ENCODE measurements around the gene IWS1.
"Not testable (repeated sequence)": the region's sequence is repeated elsewhere in the genome, so short reads cannot be mapped to it uniquely, and the experiment has no call there.

The IWS1 gene

DNA sequence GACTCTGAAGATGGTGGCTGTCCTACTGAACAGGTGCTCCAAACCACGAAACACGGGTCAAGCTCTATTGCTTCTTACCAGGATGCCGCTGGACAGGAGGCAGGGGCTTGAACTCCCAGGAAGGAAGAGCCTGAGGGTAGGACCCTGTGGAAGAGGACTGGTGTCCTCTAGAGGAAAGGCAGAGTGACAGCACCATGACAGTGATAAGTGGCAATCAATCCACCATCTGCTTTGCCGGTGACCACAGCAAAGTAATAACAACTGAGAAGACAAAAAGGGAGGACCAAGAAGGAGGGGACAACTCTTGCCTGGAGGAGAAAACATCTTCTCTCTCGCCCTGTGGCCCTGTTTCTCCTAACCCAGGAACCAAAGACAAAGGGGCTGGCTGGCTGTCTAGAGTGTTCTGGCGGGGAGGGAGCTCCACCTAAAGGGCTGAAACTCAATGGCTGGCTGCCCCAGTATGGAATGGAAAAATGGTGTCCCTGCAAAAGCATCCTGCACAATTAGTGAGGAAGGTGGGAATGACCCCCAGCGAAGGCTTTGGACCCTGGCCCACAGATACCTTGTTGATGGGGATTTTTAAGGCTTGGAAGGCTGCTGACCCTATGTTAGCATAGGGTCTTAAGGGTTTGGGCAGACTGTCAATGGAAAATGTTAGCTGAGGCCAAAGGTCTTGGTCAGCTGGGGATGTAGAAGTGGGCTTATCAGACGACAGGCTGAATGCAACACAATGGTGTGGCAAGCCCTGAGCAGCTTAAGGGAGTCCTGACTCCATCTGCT, 72.7 kb downstream of the IWS1 start:
- DNase-seq = no peak

DNA sequence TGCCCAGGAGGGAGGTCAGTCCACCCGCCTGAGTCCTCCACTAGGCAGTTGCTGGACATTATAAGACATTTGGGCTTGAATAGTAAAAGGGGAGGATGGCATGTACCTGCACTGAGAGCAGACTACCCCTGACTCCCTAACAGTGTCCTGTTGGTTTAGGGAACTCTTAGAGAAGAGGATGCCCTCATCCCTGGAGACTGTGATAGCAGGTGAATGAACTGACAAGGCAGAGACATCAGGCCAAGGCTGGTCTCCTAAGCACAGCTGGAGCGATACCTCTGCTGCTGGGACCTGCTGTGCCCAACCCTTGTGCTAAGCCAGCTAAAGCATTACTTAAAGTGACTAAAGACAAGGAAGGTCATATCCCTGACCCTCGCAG, 73.3 kb downstream of the IWS1 start:
- no peak for DNase-seq

DNA sequence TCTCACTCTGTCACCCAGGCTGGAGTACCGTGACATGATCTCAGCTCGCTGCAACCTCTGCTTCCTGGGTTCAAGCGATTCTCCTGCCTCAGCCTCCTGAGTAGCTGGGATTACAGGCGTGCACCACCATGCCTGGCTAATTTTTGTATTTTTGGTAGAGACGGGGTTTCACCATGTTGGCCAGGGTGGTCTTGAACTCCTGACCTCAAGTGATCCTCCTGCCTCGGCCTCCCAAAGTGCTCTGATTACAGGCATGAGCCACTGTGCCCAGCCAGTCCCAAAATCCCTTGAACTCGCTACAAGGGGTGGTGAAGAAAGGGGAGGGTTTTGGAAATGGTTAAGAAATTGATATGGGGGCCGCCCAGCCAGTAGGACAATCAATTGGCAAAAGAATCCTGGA, 73.9 kb downstream of the IWS1 start:
- not testable (repeated sequence) for DNase-seq

DNA sequence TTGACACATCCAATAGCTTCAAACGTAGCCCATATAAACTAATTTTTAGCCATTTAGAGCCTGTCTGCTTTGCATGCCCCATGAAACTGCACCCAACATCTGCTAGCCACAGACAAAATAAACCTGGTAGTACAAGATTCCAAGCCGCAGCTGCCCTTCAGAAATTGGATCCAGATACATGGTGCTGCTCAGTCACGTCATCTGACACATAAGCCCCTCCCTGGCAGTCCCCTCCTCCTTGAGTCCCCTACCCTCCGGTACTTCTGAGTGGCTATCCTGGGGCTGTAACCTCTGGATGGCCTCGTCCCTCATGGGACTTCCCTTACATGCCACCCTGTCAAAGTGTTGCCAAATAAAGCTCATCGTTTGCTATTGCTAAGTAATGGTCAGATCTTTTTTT, 74.3 kb downstream of the IWS1 start:
- no peak for DNase-seq

DNA sequence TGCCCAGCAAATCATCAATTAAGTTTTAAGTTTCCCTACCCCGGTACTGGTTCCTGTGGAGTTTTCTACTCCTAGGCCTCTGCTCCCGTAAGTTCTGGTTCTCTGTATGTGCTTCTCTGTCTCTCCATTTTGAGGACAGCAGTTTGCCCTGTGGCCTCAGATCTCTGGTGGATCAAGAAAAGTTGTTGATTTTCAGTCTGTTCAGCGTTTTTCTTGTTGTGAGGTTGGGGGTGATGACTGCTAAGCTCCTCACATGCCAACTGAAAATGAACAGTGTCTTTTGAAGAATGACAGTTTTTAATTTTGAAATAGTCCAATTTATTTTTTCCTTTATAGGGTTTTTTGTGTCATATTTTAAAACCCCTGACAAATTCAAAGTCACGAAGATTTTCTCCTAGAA, 76.4 kb downstream of the IWS1 start:
- no peak for DNase-seq

DNA sequence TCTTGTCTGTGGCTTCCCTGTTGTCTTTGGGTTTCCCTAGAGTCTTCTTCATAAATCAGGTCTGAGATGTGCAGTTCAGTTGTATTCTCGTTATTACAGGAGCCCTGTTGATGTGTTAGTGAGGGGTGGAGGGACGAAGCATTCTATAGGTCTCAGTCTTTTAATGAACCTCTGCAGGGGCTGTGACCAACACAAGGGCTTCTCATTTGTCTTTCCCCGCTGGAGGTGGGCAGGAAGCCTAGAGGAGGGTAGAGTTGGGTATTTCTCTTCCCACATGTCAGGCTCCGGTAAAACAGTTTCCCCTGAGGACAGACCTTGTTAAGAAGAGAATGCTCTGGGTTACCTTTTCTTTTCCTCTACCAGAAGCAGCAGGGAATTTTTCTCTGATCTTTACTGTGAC, 76.9 kb downstream of the IWS1 start:
- DNase-seq = no peak

DNA sequence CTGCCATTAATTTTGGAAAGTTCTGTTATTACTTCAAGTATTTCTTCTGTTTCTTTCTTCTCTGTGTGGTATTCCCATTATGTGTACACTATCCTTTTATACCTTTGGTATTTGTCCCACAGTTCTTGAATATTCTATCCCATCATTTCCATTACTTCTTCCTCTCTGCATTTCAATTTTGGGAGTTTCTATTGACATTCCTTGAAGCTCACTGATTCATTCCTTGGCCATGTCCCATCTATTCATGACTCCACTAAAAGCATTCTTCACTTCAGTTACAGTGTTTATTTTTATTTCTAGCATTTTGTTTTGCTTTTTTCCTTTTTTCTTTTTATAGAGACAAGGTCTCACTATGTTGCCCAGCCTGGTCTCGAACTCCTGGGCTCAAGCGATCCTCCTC, 77.8 kb downstream of the IWS1 start:
- DNase-seq = no peak

DNA sequence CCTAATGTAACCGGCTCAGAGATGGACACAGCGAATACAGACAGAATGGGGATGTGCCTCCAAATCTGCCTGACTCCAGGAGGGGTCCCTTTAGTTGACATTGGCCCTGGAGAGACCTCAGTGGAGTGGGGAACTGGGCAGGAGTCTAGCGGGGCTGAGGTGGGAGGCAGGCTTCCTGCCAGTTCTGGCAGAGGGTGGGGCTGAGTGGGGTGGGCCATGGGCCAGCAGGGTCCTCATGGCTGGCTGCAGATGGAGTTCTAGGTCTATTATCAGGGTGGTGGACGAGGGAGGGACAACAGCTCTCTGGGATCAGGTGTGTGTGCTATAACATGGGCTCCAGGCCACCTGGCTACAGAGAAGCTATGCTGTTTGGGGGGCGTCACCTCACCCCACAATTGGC, 86.9 kb downstream of the IWS1 start:
- no peak for DNase-seq

DNA sequence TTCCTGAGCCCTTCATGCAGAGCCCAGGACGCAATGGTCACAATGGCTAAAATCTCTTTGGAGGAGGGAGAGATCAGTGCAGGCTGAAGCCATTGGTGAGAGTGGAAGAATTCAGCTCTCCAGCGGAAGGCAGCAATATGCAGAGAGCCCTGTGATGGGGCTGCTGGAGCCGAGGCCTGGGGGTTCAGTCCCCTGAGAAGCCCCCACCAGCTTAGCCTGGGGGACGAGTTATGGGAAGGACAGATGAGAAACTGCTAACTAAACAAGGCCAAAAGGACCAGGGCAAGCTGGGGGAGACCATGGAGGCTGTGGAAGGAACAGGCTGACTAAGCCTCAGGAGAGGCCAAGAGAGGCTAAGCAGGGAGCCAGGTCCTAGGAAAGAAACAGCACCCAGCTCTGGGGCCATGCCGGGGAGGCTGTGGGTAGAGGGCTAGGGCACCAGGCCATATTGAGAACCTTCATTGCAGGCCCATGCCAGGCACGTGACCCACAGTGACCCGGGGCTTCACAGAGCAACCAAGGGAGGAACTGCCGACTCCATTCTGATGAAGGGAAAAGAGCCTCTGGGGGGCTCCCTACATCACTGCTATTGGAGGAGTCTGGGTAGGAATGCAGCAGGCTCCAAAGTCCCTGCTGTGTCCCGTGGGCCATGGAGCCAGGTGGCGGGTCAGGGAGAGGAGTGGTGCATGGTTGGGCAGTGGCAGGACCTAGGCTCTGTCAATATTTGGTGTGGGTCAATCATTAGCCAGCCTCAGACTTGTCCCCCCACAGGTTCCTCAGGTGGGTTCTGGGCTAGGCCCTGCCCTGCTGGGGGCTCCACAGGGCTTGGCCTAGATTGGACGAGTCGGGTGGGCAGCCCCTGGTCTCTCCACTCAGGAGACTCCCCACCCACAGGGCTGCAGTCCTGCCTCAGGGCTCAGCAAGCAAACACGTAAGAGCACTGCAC, 88.2 kb downstream of the IWS1 start:
- DNase-seq = no peak

DNA sequence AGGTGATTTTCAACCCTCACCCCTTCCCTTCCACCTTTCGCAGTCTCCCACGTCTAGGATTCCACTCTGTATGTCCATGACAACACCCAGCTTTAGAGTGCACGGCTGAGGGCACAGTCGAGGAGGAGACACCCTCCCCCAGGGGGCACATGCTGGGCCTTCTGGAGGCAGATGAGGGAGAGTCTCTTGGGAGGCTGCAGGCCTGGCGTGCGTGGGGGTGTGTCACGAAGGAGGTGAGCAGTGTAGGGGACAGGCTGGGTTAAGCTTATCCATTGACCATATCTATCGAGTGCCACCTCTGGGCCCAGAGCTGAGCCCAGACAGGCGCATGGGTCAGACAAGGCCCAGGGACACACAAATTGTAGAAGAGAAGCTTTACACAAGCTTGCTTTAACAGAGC, 89.2 kb downstream of the IWS1 start:
- no peak for DNase-seq

DNA sequence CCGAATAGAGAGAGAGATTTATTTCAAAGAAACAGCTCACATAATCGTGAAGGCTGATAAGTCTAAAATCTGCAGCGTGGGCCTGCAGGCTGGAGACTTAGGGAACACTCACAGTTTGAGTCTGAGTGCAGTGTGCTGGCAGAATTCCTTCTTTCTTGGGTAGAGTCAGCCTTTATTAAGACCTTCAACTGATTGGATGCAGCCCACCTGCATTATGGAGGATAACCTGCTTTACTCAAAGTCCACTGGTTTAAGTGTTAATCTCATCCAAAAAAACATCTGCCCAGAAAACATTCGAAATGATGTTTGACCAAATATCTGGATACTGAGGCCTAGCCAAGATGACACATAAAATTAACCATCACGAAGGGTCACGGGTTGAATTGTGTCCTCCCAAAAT, 91.8 kb downstream of the IWS1 start:
- DNase-seq = no peak

DNA sequence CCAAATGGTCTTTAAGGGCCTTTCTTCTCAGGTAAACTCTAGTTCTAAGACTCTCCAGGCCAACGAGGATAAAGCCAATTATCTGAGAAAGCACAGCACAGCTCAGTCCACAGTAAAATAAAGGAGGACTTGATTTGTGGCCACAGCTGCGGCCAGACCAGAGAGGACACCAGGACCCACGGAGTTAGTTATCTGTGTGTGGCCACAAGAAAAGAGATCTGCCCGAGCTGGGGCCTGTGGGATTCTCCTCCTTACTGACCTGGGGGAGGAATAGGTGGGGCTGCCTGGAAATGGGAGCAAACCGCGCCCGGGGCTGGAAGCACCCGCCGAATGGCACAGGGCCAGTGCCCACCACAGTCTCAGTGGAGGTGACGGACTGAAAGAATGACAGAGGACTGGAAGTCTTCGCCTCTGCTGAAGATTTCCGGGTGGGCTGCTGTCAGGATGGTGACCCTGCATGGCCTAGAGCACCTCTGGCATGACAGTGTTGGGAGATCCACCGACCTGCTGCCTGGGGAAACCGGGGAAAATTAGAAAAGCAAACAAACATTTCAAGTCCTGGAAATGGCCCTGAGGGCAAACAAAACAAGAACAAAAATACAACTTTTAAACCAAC, 94.8 kb downstream of the IWS1 start:
- no peak for DNase-seq

Data from stimulated activated CD4-positive, alpha-beta T cell treated with anti-CD3 and anti-CD28 coated beads, Interleukin-4, amount 100 ng/mL, for 24 hours (primary cell).